ENCODE measurements around the gene PSRC1.

- TF ChIP-seq POLR2AphosphoS5 (IDR thresholded peaks at IDR 0.05) (no peak), CTCF (IDR thresholded peaks at IDR 0.05) (no peak), POLR2A (IDR thresholded peaks at IDR 0.05) (no peak)
Observed at GRCh38 chr1:109281680-109282496, 1.1 kb downstream of the PSRC1 start.
